Ectodermal cell (in vitro differentiated cells): ENCODE measurements around the gene COL6A1.

Source experiments
- H3K27ac ChIP-seq: 2 replicates; pipeline ENCODE4 v1.7.0; 2013; ENCODE audit warnings: mild to moderate bottlenecking, low read depth, low read length; ENCODE audit not compliant: insufficient read depth, poor library complexity, severe bottlenecking
- H3K27me3 ChIP-seq: 2 replicates; pipeline ENCODE4 v1.7.0; 2013; ENCODE audit warnings: mild to moderate bottlenecking, low read length; ENCODE audit not compliant: insufficient read depth, control insufficient read depth, poor library complexity, severe bottlenecking
- H3K36me3 ChIP-seq: one replicate; pipeline ENCODE4 v1.7.0; 2013; ENCODE audit warnings: low read length; ENCODE audit not compliant: control insufficient read depth, insufficient read depth
- H3K4me1 ChIP-seq: one replicate; pipeline ENCODE4 v1.7.0; 2013; ENCODE audit warnings: low read length; ENCODE audit not compliant: control insufficient read depth, insufficient read depth
- H3K4me3 ChIP-seq: 2 replicates; pipeline ENCODE4 v1.7.0; 2013; ENCODE audit warnings: low read depth, low read length, control low read depth; ENCODE audit not compliant: insufficient read depth
- H3K9me3 ChIP-seq: 2 replicates; pipeline ENCODE4 v1.7.0; 2013; ENCODE audit warnings: mild to moderate bottlenecking, low read length, moderate library complexity; ENCODE audit not compliant: control insufficient read depth
- WGBS, 2 experiments: methylation state at CpG; one replicate each; pipeline ENCODE4 v1.1.7; 2013; ENCODE audit warnings: missing lambda C conversion rate in 2 of 2; 5-methylcytosine and 5-hydroxymethylcytosine counted together

COL6A1 gene

DNA sequence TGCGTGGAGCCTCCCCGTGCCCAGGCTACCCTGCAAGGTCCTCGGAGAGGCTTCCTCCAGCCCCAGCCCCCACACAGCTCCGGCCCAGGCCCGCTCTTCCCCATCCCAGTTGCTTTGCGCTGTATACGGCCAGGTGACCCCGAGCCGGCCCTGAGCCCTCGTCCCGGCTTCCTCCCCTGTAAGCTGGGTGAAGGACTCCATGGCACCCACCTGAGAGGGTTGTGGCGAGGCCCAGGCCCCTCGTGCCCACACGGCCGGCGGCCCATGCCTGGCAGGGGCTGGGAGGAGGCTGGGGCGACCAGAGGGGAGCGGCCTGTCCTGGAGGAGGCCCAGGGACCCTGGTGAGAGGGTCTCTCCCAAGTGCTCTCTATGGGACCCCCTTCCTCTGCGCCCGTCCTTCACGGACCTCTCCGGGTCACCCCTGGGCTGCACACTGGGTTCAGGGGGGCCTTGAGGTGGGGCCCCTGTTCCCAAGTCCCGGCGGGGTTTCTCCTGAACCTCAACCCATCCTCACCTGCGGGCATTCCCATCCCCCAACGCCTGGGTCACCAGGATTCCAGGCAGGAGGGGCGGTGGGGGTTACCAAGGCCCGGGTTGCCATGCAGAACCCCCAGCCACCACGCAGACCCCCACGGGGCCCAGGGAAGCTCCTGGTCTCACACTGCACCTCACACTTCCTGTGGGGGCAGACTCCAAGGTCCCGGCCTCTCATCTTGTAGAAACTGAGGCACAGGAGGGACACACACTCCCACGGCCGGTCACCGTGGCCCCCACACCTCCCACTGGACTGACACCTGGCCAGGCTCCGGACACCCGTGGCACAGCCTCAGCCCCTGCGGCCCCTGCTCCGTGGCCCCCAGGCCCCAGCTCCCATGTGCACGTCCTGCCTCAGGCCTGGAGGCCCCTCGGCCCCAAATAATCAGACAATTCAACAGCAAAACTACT is 25.2 kb downstream of the COL6A1 start:
- Histone ChIP-seq H3K9me3 (no peaks in the 10 kb centered on the region), H3K27me3 (no peaks in the 10 kb centered on the region), H3K36me3 (no peaks in the 10 kb centered on the region), H3K27ac (no peak overlapping the region), H3K4me3 (no peak overlapping the region), H3K4me1 (no peaks in the 10 kb centered on the region)
- 93 to 94% methylated on average over 40 of the region's 40 CpGs for WGBS, 2 experiments

DNA sequence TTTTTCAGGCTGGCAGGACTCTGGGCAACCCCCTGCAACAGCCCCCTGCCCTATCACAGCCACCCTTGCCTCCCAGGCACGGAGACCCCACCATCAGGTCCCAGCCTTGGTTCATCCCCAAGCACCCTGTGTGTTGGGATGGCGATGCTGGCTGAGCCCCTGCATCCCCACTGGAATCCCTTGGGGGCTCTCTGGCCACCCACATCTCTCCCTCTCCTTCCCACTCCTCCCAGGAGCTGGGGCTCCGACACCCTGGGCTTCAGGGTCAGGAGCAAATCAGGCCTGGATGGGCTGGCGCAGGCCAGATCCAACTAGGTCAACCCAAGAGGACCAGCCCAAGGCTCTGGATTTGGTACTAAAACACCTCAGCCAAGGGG is 25.9 kb downstream of the COL6A1 start:
- Histone ChIP-seq H3K9me3 (no peaks in the 10 kb centered on the region), H3K27me3 (no peaks in the 10 kb centered on the region), H3K4me1 (no peaks in the 10 kb centered on the region), H3K4me3 (no peak overlapping the region), H3K36me3 (no peaks in the 10 kb centered on the region), H3K27ac (no peak overlapping the region)
- 70 to 75% methylated on average over 4 of the region's 4 CpGs for WGBS, 2 experiments

GRCh38 chr21:46008893-46009621 is 27.5 kb downstream of the COL6A1 start:
- no peaks in the 10 kb centered on the region for H3K27me3 ChIP-seq
- no peaks in the 10 kb centered on the region for H3K4me1 ChIP-seq
- no peak overlapping the region for H3K4me3 ChIP-seq
- H3K27ac ChIP-seq: no peak overlapping the region
- H3K36me3 ChIP-seq: no peaks in the 10 kb centered on the region
- 92 to 93% methylated on average over 16 of the region's 16 CpGs for WGBS, 2 experiments
- no peaks in the 10 kb centered on the region for H3K9me3 ChIP-seq

- Histone ChIP-seq H3K27me3 (no peaks in the 10 kb centered on the region), H3K4me3 (no peak overlapping the region), H3K36me3 (no peaks in the 10 kb centered on the region), H3K4me1 (no peaks in the 10 kb centered on the region), H3K27ac (no peak overlapping the region), H3K9me3 (no peaks in the 10 kb centered on the region)
- WGBS, 2 experiments: 91 to 94% methylated on average over 33 to 34 of the region's 34 CpGs
Measured at GRCh38 chr21:46009951-46010705, 28.6 kb downstream of the COL6A1 start.

DNA sequence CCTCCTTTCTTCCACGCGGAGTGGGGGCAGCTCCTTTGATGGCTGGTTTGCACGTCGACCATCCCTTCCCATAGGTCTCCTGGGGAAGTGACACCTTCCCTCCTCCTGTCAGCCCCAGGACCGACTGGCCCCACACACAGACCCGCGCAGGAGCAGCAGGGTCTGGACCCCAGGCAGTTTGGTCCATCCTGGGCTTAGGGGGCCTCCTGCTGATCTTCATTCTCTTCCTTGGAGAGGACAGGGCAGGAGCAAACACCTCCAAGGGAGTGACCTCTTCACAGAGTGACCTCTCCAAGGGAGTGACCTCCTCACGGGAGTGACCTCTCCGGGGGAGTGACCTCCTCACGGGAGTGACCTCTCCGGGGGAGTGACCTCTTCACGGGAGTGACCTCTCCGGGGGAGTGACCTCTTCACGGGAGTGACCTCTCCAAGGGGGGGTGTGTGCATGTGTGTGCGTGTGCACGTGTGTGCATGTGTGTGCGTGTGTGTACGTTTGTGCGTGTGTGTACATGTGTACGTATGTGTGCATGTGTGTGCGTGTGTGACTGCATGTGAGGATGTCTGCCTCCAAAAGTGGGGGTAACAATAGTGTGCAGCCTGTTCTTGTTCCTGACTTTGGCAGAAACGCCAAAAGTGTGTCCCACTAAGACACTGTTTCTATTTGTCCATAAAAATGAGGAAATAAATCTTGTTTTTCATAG is 29.8 kb downstream of the COL6A1 start:
- no peaks in the 10 kb centered on the region for H3K27me3 ChIP-seq
- no peaks in the 10 kb centered on the region for H3K36me3 ChIP-seq
- H3K9me3 ChIP-seq: no peaks in the 10 kb centered on the region
- no peaks in the 10 kb centered on the region for H3K4me1 ChIP-seq
- H3K4me3 ChIP-seq: no peak overlapping the region
- WGBS, 2 experiments: 91 to 93% methylated on average over 22 of the region's 22 CpGs
- no peak overlapping the region for H3K27ac ChIP-seq

- Histone ChIP-seq H3K4me1 (no peaks in the 10 kb centered on the region), H3K36me3 (no peaks in the 10 kb centered on the region), H3K27ac (no peak overlapping the region), H3K9me3 (no peaks in the 10 kb centered on the region), H3K27me3 (no peaks in the 10 kb centered on the region), H3K4me3 (no peak overlapping the region)
- 93 to 100% methylated on average over 2 to 4 of the region's 4 CpGs for WGBS, 2 experiments
Measured at GRCh38 chr21:46012154-46012553, 30.6 kb downstream of the COL6A1 start.

DNA sequence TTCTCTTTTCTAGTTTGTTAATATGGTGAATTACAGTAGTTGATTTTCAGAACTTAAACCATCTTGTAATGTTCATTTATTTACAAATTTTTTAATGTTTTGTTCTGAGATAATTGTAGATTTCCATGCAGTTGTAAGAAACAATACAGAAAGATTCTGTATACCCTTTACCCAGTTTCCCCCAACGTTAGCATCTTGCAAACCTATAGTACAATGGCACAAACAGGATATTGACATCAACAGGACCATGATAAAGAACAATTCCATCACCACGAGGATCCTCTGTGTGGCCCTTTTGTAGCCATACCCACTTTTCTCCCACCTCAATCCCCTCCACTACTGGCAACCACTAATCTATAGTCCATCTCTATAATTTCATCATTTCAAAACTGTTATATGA is 33.3 kb downstream of the COL6A1 start:
- no peaks in the 10 kb centered on the region for H3K4me1 ChIP-seq
- H3K4me3 ChIP-seq: no peak overlapping the region
- H3K9me3 ChIP-seq: no peaks in the 10 kb centered on the region
- H3K36me3 ChIP-seq: no peaks in the 10 kb centered on the region
- no peak overlapping the region for H3K27ac ChIP-seq
- WGBS, 2 experiments: 61 to 64% methylated on average over 2 of the region's 2 CpGs
- no peaks in the 10 kb centered on the region for H3K27me3 ChIP-seq

GRCh38 chr21:46017148-46017547 is 35.6 kb downstream of the COL6A1 start:
- no peaks in the 10 kb centered on the region for H3K27me3 ChIP-seq
- no peak overlapping the region for H3K27ac ChIP-seq
- H3K4me3 ChIP-seq: no peak overlapping the region
- no peaks in the 10 kb centered on the region for H3K4me1 ChIP-seq
- no peaks in the 10 kb centered on the region for H3K36me3 ChIP-seq
- H3K9me3 ChIP-seq: no peaks in the 10 kb centered on the region

DNA sequence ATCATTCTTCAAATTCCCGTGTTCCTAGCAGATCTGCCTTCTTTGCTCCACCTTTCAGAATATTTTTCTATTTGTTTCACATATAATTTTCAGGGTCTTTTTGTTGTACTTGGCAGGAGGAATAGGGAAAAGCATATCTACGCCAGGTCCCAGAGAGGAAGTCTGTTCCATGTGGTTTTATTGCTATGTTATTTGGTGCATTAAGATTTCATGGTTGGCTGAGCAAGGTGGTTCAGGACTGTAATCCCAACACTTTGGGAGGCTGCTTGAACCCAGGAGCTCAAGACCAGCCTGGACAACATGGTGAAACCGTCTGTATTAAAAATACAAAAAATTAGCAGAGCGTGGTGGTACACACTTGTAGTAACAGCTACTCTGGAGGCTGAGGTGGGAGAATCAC is 36.1 kb downstream of the COL6A1 start:
- 94 to 95% methylated on average over 3 to 4 of the region's 4 CpGs for WGBS, 2 experiments
- no peak overlapping the region for H3K4me3 ChIP-seq
- no peak overlapping the region for H3K27ac ChIP-seq
- H3K36me3 ChIP-seq: no peaks in the 10 kb centered on the region
- H3K4me1 ChIP-seq: no peaks in the 10 kb centered on the region
- H3K9me3 ChIP-seq: no peaks in the 10 kb centered on the region
- H3K27me3 ChIP-seq: no peaks in the 10 kb centered on the region
